ENCODE data around the gene TOGARAM2.
A peak's percentile ranks its signal among the peaks of the same experiment; 100 is the strongest.

The TOGARAM2 gene

DNA sequence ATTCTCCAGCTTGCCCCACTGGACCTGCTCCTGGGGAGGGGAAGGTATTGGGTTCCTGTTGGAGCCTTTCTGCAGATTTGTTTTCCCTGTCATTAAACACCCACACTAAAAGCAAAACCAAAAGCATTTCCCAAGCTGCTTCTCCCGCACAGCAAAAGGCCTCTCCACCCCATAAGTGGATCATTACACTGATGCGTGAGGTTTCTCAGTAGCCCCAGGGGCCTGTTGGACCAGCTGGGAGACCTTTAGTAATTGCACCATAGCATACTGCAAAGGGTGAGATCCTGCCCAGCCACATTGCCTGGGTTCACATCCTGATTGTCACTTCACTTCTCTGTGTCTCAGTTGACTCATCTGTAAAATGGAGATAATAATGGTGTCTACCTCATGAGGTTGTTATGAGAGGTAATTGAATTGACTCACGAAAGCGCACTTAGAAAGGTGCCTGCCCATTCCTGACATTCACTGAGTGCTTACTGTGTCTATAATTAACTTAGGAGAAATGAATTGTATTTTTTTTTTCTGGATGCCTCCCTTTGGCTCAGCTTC, 43.9 kb downstream of the TOGARAM2 start:
- H3K9me3 ChIP-seq (ENCODE audit: control insufficient read depth, insufficient read depth, low read depth, low read length): no peaks in the 10 kb centered on the region
- no peak overlapping the region for H3K27ac ChIP-seq (ENCODE audit: extremely low read depth, low read depth, low read length)
- TF ChIP-seq ZNF548 (tag by site-specific recombination; IDR thresholded peaks at IDR 0.05) (no peak), ZNF473 (tag by site-specific recombination; IDR thresholded peaks at IDR 0.05) (no peak), ZSCAN4 (tag by site-specific recombination; IDR thresholded peaks at IDR 0.05) (no peak), ZNF148 (tag by site-specific recombination; IDR thresholded peaks at IDR 0.05; ENCODE audit: borderline replicate concordance) (no peak), YY2 (tag by site-specific recombination; IDR thresholded peaks at IDR 0.05) (no peak), MYNN (tag by site-specific recombination; IDR thresholded peaks at IDR 0.05; ENCODE audit: borderline replicate concordance) (no peak), ZFHX2 (tag by site-specific recombination; conservative IDR thresholded peaks at IDR 0.05) (peak; percentile 66), ZNF184 (tag by site-specific recombination; IDR thresholded peaks at IDR 0.05) (no peak)
- no peak overlapping the region for H3K4me3 ChIP-seq (ENCODE audit: low read depth, low read length)
- no peaks in the 10 kb centered on the region for H3K4me1 ChIP-seq (ENCODE audit: control insufficient read depth, insufficient read depth, low read length)
- ChIA-PET POLR2A (no interaction called here), CTCF (interaction anchor here (0.5 kb wide), 1 partner anchor 583 kb away, joined by 3 read pairs; no protein-coding TSS in a partner anchor)
- no peaks in the 10 kb centered on the region for H3K36me3 ChIP-seq (ENCODE audit: control insufficient read depth in 2 of 2, insufficient read depth in 1 of 2, low read length in 2 of 2)

- Histone ChIP-seq H3K4me1 (ENCODE audit: control insufficient read depth, insufficient read depth, low read length) (no peaks in the 10 kb centered on the region), H3K27ac (ENCODE audit: extremely low read depth, low read depth, low read length) (no peak overlapping the region), H3K36me3 (ENCODE audit: control insufficient read depth in 2 of 2, insufficient read depth in 1 of 2, low read length in 2 of 2) (no peaks in the 10 kb centered on the region), H3K4me3 (ENCODE audit: low read depth, low read length) (no peak overlapping the region), H3K9me3 (ENCODE audit: control insufficient read depth, insufficient read depth, low read depth, low read length) (no peaks in the 10 kb centered on the region)
- CTCF ChIA-PET: interaction anchor here (0.5 kb wide), 1 partner anchor 582 kb away, joined by 3 read pairs; no protein-coding TSS in a partner anchor
- TF ChIP-seq, protein P1, sequence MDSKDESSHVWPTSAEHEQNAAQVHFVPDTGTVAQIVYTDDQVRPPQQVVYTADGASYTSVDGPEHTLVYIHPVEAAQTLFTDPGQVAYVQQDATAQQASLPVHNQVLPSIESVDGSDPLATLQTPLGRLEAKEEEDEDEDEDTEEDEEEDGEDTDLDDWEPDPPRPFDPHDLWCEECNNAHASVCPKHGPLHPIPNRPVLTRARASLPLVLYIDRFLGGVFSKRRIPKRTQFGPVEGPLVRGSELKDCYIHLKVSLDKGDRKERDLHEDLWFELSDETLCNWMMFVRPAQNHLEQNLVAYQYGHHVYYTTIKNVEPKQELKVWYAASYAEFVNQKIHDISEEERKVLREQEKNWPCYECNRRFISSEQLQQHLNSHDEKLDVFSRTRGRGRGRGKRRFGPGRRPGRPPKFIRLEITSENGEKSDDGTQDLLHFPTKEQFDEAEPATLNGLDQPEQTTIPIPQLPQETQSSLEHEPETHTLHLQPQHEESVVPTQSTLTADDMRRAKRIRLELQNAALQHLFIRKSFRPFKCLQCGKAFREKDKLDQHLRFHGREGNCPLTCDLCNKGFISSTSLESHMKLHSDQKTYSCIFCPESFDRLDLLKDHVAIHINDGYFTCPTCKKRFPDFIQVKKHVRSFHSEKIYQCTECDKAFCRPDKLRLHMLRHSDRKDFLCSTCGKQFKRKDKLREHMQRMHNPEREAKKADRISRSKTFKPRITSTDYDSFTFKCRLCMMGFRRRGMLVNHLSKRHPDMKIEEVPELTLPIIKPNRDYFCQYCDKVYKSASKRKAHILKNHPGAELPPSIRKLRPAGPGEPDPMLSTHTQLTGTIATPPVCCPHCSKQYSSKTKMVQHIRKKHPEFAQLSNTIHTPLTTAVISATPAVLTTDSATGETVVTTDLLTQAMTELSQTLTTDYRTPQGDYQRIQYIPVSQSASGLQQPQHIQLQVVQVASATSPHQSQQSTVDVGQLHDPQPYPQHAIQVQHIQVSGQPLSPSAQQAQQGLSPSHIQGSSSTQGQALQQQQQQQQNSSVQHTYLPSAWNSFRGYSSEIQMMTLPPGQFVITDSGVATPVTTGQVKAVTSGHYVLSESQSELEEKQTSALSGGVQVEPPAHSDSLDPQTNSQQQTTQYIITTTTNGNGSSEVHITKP (tag by site-specific recombination; IDR thresholded peaks at IDR 0.05): no peak
- TF ChIP-seq ZIC2 (tag by site-specific recombination; IDR thresholded peaks at IDR 0.05): peak; percentile 95
- POLR2A ChIA-PET: no interaction called here
Measured at GRCh38 chr2:29025711-29026110, 44.6 kb downstream of the TOGARAM2 start.

DNA sequence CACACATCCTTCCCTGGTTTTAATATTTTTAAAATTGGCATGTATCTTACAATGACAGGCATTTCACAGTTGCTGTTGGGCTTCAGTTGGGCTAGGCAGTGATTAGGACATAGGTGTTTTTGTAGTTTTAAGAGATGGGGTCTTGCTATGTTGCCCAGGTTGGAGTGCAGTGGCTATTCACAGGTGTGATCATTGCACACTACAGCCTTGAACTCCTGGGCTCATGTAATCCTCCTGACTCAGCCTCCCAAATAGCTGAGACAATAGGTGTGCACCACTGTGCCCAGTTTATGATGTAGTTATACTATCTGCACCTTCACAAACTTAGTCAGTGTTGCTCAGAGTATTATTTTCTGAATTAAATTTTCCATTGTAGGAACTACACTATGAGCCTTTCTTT, 49.9 kb downstream of the TOGARAM2 start:
- ChIA-PET POLR2A (no interaction called here), CTCF (interaction anchor here (0.8 kb wide), 1 partner anchor 1084 kb away, joined by 3 read pairs; no protein-coding TSS in a partner anchor)
- Histone ChIP-seq H3K4me1 (ENCODE audit: control insufficient read depth, insufficient read depth, low read length) (no peaks in the 10 kb centered on the region), H3K27ac (ENCODE audit: extremely low read depth, low read depth, low read length) (no peak overlapping the region), H3K4me3 (ENCODE audit: low read depth, low read length) (no peak overlapping the region), H3K36me3 (ENCODE audit: control insufficient read depth in 2 of 2, insufficient read depth in 1 of 2, low read length in 2 of 2) (no peaks in the 10 kb centered on the region), H3K9me3 (ENCODE audit: control insufficient read depth, insufficient read depth, low read depth, low read length) (no peaks in the 10 kb centered on the region)
- TF ChIP-seq, protein P2, sequence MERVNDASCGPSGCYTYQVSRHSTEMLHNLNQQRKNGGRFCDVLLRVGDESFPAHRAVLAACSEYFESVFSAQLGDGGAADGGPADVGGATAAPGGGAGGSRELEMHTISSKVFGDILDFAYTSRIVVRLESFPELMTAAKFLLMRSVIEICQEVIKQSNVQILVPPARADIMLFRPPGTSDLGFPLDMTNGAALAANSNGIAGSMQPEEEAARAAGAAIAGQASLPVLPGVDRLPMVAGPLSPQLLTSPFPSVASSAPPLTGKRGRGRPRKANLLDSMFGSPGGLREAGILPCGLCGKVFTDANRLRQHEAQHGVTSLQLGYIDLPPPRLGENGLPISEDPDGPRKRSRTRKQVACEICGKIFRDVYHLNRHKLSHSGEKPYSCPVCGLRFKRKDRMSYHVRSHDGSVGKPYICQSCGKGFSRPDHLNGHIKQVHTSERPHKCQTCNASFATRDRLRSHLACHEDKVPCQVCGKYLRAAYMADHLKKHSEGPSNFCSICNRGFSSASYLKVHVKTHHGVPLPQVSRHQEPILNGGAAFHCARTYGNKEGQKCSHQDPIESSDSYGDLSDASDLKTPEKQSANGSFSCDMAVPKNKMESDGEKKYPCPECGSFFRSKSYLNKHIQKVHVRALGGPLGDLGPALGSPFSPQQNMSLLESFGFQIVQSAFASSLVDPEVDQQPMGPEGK (tag by site-specific recombination; IDR thresholded peaks at IDR 0.05): no peak
- TF ChIP-seq ZNF449 (tag by site-specific recombination; IDR thresholded peaks at IDR 0.05) (peak; percentile 56; the same call in 1 of the 2 replicates), HOXC10 (CRISPR knock-in tag; IDR thresholded peaks at IDR 0.05) (no peak), KLF9 (tag by site-specific recombination; IDR thresholded peaks at IDR 0.05; ENCODE audit: low read depth) (no peak), ZNF121 (tag by site-specific recombination; IDR thresholded peaks at IDR 0.05) (0 out of 2 replicates have a peak, but pooled peaks have one; percentile 21)
